TTC549 (cell line): Measurements from ENCODE around the gene ZBTB45.
A peak's percentile ranks its signal among the peaks of the same experiment; 100 is the strongest.
"Not testable (repeated sequence)": the region's sequence is repeated elsewhere in the genome, so short reads cannot be mapped to it uniquely, and the experiment has no call there.

Experiments
- FAIRE-seq: peaks from 2 replicates; lab custom pipeline; 2012; peaks lifted over from hg19 to GRCh38; lab: Jason Lieb, UNC

ZBTB45 gene

DNA sequence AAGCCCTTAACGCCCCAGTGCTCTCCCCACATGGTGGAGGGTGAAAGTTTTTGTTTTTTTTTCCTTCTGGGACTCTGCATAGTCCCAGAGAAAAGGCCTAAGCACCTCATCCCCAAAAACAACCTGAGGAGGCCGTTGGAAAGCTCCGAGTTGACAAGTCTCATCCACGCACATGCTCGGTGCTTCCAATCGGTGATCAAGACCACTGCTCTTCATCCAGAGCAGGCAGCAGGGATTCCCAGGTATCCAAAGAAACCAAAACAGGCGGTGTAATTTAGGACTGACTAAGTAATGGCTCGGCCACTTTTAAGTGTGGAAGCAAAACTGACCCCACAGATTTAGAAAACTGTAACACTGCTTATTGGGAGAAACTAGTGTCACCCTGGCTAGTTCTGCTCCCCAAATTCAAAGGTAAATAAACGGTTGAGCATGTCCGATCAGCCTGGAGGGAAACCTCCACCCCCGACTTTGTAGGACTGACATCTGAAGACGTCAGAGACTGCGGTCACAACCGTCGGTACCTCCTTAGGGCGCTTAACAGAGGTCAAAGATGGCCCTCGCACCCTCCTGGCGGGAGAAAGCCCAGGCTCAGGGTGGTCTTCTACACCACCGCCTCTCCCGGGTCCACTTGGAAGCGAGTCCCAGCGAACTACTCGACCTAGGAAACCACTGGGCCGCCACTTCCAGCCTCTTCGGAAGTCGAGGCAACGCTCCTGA, 44.5 kb downstream of the ZBTB45 start:
- FAIRE-seq = no peak

DNA sequence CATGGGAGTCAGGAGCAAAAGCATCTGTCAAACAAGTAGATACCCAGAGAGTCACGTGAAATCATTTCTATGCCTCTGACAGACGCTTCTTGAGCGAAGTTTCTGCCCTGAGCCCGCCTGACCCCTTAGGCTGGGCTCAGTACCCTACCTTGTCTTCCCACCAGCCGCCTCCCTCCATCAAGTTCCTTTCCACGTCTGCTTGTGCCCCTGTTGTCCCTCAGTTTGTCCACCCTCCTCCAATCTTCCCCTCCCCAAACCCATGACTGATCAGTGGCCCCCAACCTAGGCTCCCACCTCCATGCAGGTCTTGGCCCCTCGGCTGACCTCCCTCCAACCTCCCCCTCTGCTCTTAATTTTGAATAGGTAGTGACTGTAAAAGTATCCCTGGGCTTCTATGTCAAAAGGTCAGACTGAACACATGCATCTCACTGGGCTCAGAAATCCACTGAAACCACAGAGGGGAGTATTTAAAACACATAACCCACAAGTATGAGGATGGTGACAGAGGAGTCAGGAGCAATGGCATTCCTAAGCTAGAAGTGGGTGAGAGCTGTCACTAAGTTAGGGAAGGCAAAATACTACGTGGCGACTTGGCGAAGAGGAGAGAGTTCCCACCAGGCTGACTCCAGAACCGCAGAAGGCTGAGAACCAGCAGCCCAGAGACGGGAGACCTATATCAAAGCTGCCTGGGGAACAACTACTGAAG, 45.2 kb downstream of the ZBTB45 start:
- no peak for FAIRE-seq

DNA sequence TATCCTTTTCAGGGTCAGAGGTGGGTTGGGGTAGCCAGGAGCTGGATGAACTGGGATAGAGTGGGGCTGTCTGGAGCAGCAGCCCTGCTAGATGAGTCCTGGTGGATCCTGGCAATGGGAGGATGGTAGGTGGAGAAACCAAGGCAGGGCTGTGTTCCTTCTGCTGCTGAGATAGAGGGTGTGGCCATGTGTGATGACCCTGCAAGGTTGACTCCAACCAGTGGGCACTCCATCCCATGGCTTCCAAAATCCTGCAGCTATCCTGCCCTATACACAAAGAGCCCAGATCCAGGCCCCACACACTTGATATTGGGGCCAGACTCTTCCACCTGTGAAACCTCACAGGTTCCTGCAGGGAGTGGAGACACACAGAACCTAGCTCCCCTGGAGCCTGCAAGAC, 45.8 kb downstream of the ZBTB45 start:
- no peak for FAIRE-seq

DNA sequence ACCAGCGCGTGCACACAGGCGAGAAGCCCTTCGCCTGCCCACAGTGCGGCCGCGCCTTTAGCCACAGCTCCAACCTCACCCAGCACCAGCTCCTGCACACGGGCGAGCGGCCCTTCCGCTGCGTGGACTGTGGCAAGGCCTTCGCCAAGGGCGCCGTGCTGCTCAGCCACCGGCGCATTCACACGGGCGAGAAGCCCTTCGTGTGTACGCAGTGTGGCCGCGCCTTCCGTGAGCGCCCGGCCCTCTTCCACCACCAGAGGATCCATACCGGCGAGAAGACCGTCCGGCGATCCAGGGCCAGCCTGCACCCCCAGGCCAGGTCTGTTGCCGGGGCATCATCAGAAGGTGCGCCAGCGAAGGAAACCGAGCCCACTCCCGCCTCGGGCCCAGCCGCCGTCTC, 47.9 kb downstream of the ZBTB45 start:
- no peak for FAIRE-seq

DNA sequence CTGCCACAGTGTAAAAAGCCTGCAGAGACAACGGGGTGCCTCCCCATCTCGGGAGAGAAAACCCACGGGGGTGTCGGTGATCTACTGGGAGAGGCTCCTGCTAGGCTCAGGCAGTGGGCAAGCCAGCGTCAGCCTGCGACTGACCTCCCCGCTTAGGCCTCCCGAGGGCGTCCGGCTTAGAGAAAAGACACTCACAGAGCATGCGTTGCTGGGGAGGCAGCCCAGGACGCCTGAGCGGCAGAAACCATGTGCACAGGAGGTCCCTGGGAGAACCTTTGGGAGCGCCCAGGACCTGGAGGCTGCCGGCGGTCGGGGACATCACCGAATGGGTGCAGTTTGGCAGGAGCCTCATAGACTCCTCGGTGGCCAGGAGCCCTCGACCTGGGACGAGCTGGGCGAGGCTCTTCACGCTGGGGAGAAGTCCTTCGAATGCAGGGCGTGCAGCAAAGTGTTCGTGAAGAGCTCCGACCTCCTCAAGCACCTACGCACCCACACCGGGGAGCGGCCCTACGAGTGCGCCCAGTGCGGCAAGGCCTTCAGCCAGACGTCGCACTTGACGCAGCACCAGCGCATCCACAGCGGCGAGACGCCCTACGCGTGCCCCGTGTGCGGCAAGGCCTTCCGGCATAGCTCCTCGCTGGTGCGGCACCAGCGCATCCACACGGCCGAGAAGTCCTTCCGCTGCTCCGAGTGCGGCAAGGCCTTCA, 48.6 kb downstream of the ZBTB45 start:
- not testable (repeated sequence) for FAIRE-seq

DNA sequence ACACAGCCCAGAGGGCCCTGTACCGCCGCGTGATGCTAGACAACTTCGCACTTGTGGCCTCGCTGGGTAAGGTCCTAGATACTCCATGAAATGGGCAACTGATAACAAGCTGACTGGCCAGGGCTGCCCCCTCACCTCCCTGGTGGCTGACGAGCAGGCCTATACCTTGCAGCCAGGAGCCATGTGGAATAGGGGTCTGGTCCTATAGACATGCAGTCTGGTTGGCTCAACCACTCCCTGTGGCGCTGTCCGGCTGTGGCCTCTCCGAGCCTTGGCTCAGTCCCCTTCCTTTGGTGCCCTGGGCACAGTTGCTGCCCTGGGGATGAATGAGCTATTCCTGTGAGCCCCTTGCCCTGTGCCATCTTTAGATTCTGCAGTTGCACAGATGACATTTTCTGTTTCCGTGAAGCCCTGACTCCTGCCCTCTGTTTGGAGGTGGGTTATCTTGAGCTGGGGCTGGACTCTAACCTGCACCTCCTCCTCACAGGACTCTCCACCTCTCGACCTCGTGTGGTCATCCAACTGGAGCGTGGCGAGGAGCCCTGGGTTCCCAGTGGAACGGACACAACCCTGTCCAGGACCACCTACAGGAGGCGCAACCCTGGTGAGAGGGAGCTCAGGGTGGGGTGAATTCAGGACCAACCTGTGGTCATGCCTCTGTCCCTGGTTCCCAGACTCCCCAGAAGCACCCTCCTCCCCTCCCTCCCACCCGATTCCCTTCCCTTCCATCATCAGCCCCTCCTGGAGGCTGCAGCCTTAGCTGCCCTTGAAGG, 50.2 kb downstream of the ZBTB45 start:
- FAIRE-seq = no peak

DNA sequence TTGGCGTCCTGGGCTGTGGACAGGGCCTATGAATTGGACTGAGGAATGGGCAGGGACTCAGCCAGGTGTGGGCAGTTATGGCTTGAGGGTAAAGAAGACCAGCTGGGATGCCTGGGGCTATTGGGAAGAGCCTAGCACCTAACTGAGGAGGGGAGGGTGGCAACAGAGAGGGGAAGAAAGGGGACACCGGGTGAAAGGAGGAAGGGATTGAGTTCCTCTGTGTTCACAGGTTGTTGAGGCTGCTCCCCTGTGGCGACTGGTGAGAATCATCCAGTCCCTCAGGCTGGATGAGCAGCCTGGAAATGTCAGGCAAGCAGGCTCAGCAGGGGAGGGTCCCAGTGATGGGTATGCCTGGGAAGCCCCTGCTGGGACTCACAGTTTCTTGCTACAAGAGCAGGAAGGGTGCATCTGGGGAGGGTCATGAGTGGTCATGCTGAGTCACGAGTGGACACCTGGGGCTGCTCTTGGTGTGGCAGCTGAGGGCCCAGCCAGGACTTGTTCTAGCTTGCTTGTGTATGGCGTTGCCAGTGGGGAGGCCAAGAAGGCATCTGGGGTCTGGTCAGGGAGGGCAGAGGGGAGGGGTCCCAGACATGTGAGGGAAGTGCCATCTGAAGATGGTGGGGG, 51.3 kb downstream of the ZBTB45 start:
- no peak for FAIRE-seq

GRCh38 chr19:58466760-58467589, 52.6 kb downstream of the ZBTB45 start, which contains the start of gene ZNF324:
Gene ZNF324, plus strand, starts transcription at chr19:58467080. Its CDS starts 2,106 bp downstream, at chr19:58469186.
- FAIRE-seq = peak; percentile 82

- no peak for FAIRE-seq
These were observed 53.4 kb downstream of the ZBTB45 start for GRCh38 chr19:58466089-58466759.
